ENCODE results near the gene NACAD.

The NACAD gene, protein sequence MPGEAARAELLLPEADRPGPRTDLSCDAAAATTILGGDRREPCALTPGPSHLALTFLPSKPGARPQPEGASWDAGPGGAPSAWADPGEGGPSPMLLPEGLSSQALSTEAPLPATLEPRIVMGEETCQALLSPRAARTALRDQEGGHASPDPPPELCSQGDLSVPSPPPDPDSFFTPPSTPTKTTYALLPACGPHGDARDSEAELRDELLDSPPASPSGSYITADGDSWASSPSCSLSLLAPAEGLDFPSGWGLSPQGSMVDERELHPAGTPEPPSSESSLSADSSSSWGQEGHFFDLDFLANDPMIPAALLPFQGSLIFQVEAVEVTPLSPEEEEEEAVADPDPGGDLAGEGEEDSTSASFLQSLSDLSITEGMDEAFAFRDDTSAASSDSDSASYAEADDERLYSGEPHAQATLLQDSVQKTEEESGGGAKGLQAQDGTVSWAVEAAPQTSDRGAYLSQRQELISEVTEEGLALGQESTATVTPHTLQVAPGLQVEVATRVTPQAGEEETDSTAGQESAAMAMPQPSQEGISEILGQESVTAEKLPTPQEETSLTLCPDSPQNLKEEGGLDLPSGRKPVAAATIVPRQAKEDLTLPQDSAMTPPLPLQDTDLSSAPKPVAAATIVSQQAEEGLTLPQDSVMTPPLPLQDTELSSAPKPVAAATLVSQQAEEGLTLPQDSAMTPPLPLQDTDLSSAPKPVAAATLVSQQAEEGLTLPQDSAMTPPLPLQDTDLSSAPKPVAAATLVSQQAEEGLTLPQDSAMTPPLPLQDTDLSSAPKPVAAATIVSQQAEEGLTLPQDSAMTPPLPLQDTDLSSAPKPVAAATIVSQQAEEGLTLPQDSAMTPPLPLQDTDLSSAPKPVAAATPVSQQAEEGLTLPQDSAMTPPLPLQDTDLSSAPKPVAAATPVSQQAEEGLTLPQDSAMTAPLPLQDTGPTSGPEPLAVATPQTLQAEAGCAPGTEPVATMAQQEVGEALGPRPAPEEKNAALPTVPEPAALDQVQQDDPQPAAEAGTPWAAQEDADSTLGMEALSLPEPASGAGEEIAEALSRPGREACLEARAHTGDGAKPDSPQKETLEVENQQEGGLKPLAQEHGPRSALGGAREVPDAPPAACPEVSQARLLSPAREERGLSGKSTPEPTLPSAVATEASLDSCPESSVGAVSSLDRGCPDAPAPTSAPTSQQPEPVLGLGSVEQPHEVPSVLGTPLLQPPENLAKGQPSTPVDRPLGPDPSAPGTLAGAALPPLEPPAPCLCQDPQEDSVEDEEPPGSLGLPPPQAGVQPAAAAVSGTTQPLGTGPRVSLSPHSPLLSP (N-terminal part only)

GRCh38 chr7:45088821-45089340 lies at the start of gene NACAD:
NACAD (minus strand) TSS chr7:45088969; CDS start chr7:45088894, 75 bp downstream.
- peak; percentile 82 to 92 for DNase-seq

DNA sequence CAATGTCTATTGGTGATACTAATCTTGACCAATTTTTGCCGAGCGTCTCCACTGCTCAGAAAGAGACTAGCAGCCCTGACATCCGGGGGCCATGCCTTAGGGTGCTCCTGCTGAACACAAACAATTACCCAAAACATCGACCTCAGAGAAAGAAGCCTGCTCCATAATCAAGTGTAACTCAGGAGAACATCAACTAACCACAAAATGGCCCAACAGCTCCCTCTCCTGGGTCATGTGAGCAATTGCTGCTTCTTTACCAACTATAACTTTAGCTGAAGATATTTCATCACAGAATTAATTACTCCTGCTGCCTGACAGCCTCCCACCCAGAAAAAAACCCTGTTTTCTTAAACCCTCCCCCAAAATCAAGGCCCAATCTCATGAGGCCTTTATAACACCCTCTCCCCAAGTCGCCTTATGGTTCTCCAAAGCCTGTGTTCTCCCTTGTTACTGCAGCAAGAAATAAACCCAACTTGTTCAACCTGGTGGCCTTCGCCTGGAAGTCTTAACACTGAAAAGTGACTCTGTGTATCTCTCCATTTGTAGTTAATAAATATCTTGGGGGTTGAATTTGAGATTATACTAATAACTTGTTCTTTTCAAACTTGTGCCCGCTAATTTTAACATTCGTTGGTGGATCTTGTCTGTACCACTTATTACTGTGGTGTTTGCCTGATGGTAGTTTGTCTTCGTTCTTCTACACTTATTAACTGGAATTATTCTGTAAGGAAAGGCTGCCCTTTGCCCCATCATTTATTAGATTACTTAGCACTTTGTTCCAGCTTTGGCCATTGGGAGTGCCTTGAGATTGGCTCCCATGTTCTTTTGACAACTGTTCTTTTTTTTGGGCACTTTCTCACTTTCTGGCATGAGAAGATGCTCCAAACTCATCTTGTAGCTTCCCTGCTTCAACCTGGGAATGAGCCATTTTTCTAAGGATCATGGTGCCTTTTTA lies 47.6 kb upstream of the NACAD start:
- peak; percentile 48 to 69 for DNase-seq

DNA sequence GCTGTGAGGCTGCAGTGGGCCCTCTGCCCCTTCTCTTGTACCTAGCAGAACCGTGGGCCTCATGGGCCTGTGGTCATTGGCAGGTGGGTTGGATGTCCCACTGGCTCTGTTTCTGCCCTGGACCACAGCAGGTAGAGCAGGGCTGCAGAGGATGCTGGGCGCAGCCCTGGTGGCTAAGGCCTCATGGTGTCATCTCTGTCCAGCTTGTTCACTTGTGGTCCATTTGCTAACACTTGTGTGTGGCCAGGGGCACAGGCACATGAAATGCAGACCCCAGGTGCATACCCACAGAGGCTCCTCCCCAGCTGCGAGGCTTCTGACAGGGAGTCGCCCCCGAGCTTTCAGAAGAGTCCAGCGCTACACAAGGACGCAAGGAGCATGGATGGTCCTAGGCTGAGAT lies 45.1 kb upstream of the NACAD start:
- no peak for DNase-seq

DNA sequence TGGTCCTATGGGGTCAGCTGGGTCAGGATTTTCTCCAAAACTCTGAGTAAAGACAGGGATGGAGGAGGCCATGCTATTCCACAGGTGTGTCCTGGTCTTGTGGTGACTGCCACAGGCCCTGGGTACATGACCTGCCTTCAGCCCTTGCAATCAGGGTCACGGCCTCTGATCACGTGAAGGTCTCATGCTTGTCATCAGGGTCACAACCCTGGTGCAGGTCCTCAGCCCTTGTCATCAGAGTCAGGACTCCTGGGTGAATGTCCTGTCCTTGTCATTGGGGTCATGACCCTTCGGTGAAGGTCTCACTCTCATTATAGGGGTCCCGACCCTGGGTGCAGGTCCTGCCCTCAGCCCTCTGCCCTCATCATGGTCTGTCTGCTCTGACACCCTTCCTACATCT lies 44.6 kb upstream of the NACAD start:
- DNase-seq, result no peak

- no peak for DNase-seq
These were observed 44.0 kb upstream of the NACAD start for GRCh38 chr7:45132708-45133320.

- no peak for DNase-seq
These were observed 43.1 kb upstream of the NACAD start for GRCh38 chr7:45131891-45132290.

DNA sequence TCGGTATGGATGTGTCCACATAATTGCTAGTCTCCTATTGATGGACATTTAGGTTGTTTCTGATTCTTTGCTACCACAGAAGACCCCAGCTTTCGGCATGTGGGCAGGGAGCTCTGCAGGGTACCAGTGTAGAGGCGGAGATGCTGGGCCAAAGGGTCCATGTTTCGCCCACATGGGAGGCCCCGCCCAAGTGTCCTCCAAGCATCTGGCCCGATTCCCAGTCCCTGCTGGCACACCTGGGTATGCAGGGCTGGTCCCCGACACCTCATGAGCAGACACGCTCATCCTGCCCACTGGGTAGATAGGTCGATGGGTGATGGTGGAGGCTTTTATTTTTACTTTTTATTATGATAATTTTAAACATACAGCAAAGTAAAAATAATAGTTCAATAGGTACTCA lies 42.1 kb upstream of the NACAD start:
- no peak for DNase-seq

GRCh38 chr7:45129906-45130305 lies 41.1 kb upstream of the NACAD start:
- DNase-seq, result no peak

DNA sequence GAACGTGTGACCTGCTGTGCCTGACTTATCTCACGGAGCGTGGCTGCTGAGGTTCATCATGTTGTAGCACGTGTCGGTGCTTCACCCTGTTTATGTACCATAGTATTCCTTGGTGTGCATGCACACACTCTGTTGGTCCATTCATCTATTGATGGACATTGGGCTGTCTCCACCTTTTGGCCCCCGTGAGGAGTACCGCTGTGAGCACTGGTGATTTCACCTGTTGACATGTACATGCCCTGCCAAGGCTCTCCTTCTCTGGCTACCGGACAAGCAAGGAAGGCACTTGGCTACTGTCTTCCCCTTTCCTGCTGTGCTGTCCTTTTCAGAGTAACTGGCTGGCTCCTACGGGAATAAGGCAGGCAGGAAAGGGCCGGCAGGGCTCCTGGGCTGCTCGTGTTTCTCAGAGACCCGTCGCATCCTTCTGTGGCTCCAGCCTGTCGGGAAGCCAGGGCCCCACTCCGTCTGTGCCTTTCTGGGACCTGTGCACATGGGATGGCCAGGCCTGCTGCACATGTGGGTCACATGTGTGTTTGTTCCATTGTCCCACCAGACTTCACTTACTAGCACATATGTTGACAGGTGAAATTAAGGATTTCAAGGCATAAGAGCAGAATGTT lies 40.5 kb upstream of the NACAD start:
- DNase-seq, result no peak

DNA sequence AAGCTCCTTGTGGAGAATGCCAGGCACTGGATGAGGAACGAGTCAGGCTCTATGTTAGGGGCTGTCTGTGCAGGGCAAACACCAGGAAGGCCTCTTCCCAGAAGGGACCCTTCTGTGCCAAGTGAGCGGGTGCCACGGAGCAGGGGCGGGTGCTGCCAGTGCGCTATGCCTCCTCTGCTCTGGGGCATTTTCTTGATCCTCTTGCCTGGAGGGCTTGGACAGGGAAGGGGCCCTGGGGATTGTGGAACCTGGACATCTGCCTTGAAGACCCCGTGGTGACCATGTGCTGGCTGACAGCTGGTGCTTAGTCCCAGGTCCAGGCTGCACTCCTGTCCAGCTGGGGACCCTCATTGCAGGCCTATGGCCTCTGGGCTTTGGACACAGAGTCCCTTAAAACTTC lies 38.2 kb upstream of the NACAD start:
- no peak for DNase-seq

- no peak for DNase-seq
These were observed 37.4 kb upstream of the NACAD start for GRCh38 chr7:45126201-45126600.

- DNase-seq, result no peak
These were observed 36.6 kb upstream of the NACAD start for GRCh38 chr7:45125193-45125904.

- DNase-seq, result no peak
These were observed 35.3 kb upstream of the NACAD start for GRCh38 chr7:45123913-45124710.

DNA sequence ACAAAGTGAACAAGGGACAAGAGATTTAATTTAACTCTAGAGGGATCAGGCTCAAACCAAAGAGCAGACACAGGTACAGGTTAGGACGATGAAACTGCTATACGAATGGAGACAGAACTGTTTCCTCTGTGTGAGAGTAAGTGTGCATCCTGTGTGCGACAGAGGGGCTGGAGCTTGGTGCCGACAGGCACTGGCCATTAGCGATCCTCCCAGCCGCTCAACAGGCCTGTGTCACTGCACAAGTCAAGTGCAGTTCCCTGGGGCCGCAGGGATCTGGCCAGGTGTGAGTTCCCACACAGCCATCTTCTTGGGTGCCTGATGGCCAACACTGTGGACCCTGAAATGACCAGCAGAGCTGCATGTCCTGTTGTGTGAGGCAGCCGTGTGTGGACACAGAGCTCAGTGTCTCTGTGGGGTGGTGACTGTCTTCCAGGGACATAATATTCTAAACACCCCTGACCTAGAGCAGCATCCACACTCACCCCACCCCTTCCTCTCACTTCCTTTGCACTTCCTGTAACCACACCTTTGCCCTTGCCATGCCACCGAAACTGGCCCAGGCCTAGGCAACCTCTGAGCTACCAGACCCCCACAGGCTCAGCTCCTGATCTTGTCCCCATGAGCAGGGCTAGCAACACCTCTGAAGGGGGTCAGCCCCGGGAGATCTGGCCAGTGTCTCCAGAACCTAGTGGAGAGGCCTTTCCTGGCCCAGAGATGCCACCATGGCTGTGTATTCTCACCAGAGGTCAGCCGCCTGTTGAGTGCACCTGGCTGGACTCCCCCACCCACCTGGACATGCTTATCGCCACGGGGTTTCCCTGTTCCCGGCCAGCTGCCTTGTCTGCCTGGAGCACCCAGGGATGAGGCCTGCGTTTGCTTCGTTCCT lies 34.4 kb upstream of the NACAD start:
- DNase-seq, result no peak

GRCh38 chr7:45119550-45119949 lies 30.8 kb upstream of the NACAD start:
- DNase-seq, result no peak

DNA sequence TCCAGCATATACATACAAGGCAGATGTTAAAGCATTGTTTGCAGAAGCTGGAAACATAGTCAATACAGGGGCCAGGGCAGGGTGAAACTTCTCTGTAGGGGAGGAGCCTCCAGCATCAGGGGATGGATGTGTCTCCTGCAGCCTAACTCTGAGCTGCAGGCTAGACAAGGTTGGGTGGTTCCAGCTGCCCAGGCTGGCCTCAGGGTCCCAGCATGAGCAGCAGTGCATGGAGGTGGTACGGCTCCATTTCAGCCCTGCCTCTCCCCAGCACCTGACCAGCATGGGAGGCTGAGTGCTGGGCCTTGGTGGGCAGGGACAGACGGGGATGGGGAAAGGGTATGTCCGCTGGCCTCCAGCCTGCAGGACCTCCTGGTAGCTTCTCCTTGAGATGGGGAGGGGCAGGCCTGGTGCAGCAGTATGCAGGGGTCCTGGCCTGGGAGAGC lies 30.1 kb upstream of the NACAD start:
- no peak for DNase-seq

DNA sequence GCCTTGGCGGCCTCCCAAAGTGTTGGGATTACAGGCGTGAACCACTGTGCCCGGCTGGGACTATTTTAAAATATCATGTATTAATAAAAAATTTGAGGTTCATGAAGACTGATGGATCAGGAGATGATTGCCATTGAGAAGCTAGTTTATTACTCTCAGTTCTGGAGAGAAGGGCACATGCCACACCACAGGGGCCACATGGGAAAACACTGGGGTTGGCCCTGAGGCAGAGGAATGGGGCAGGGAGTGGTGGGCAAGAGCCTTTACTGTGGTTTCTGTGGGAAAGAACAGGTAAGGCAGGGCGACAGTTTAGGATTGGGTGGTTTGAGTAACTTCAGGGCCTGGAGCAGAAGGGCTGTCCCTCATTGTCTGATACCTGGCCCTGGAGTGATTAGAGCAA lies 29.5 kb upstream of the NACAD start:
- DNase-seq, result no peak

GRCh38 chr7:45117582-45117981 lies 28.8 kb upstream of the NACAD start:
- no peak for DNase-seq

Data from NCI-H1930 (cell line).